Endodermal cell (in vitro differentiated cells): ENCODE data around the gene SSC5D. TPM values are rescaled to one million over a fixed set of nuclear protein-coding genes. Genes with fewer than 3 reads are reported as not detected.

Source experiments
- DNase-seq: peaks from one replicate; pipeline ENCODE4 v3.0.0-alpha.2; 2017
- H3K27ac ChIP-seq: 2 replicates; pipeline ENCODE4 v1.5.1; 2013; ENCODE audit warnings: mild to moderate bottlenecking, low read depth, low read length, moderate library complexity
- H3K27me3 ChIP-seq: 2 replicates; pipeline ENCODE4 v1.6.1; 2013; ENCODE audit warnings: mild to moderate bottlenecking, low read length, moderate library complexity; ENCODE audit not compliant: insufficient read depth, control insufficient read depth, poor library complexity, severe bottlenecking
- H3K36me3 ChIP-seq: 2 replicates; pipeline ENCODE4 v1.7.0; 2013; ENCODE audit warnings: mild to moderate bottlenecking, low read length, moderate library complexity; ENCODE audit not compliant: control insufficient read depth, insufficient read depth
- H3K4me1 ChIP-seq: one replicate; pipeline ENCODE4 v1.7.0; 2013; ENCODE audit warnings: low read length; ENCODE audit not compliant: control insufficient read depth, insufficient read depth
- H3K4me3 ChIP-seq: 2 replicates; pipeline ENCODE4 v1.5.1; 2013; ENCODE audit warnings: mild to moderate bottlenecking, low read length, moderate library complexity
- H3K9ac ChIP-seq: 2 replicates; pipeline ENCODE4 v1.6.1; 2013; ENCODE audit warnings: mild to moderate bottlenecking, low read length, moderate library complexity; ENCODE audit not compliant: poor library complexity, severe bottlenecking; ENCODE audit errors: extremely low read depth
- H3K9me3 ChIP-seq: 2 replicates; pipeline ENCODE4 v1.6.1; 2013; ENCODE audit warnings: mild to moderate bottlenecking, low read length, moderate library complexity; ENCODE audit not compliant: control insufficient read depth
- H3K27ac Mint-ChIP-seq: 2 replicates; pipeline ENCODE4 v1.8.0; 2020; ENCODE audit warnings: mixed read lengths
- H3K27me3 Mint-ChIP-seq: 2 replicates; pipeline ENCODE4 v1.8.0; 2021; ENCODE audit warnings: mild to moderate bottlenecking, mixed read lengths; ENCODE audit not compliant: insufficient read depth
- H3K36me3 Mint-ChIP-seq: 2 replicates; pipeline ENCODE4 v1.8.0; 2020; ENCODE audit warnings: low read depth, mixed read lengths
- H3K4me1 Mint-ChIP-seq: 2 replicates; pipeline ENCODE4 v1.8.0; 2020; ENCODE audit warnings: mixed read lengths
- H3K4me3 Mint-ChIP-seq: 2 replicates; pipeline ENCODE4 v1.8.0; 2020; ENCODE audit warnings: mild to moderate bottlenecking, moderate library complexity, mixed read lengths
- H3K9me3 Mint-ChIP-seq: 2 replicates; pipeline ENCODE4 v1.8.0; 2020; ENCODE audit warnings: mild to moderate bottlenecking, mixed read lengths
- CTCF ChIP-seq: fragments of 200-600 bp; sonication (generic); conservative IDR thresholded peaks from 2 replicates; pipeline ENCODE4 v1.5.0; 2021; ENCODE audit warnings: antibody characterized with exemption, mild to moderate bottlenecking
- WGBS, 2 experiments: methylation state at CpG; one replicate each; pipeline versions ENCODE4 v1.1.5 to v1.1.7; 2013; ENCODE audit warnings: missing lambda C conversion rate in 2 of 2, mixed read lengths in 1 of 2; ENCODE audit not compliant: insufficient coverage in 1 of 2, insufficient read length in 1 of 2; 5-methylcytosine and 5-hydroxymethylcytosine counted together
- total RNA-seq, 2 donors: library from RNA; stranded (reverse); fragmentation: NEBNext Ultra II Directional in 1 of 2; extraction: Animal tissue kit (Norgen Biotek cat#: 25700) in 1 of 2; gene quantifications; 2 replicates in 1 of 2; 3 replicates in 1 of 2; pipeline ENCODE4 v1.2.1, GENCODE V29; 2021

The SSC5D gene
- total RNA-seq, 2 donors from 2014 or later = 1.4 to 2.4 TPM

GRCh38 chr19:55441319-55441691 lies 46.9 kb upstream of the SSC5D start:
- H3K4me3 Mint-ChIP-seq = no peak overlapping the region
- peaks cover 7% of the 10 kb centered on the region for H3K4me1 Mint-ChIP-seq
- peaks cover 3% of the 10 kb centered on the region for H3K9me3 Mint-ChIP-seq
- DNase-seq = no peak
- no peaks in the 10 kb centered on the region for H3K36me3 Mint-ChIP-seq
- no peak overlapping the region for H3K27ac ChIP-seq
- no peaks in the 10 kb centered on the region for H3K9me3 ChIP-seq
- H3K36me3 ChIP-seq = no peaks in the 10 kb centered on the region
- no peak overlapping the region for H3K27ac Mint-ChIP-seq
- no peak for TF ChIP-seq CTCF
- no peak overlapping the region for H3K9ac ChIP-seq
- H3K27me3 Mint-ChIP-seq = peaks cover 55% of the 10 kb centered on the region
- H3K4me3 ChIP-seq = no peak overlapping the region
- WGBS, 2 experiments = 8 to 14% methylated on average over 18 to 21 of the region's 21 CpGs
- peaks cover 88% of the 10 kb centered on the region for H3K27me3 ChIP-seq
- no peaks in the 10 kb centered on the region for H3K4me1 ChIP-seq

- no peak overlapping the region for H3K4me3 ChIP-seq
- no peak overlapping the region for H3K9ac ChIP-seq
- no peaks in the 10 kb centered on the region for H3K9me3 ChIP-seq
- Mint-ChIP-seq H3K36me3 (no peaks in the 10 kb centered on the region), H3K4me3 (peak overlapping the region; percentile 15), H3K27me3 (peaks cover 52% of the 10 kb centered on the region), H3K27ac (no peak overlapping the region), H3K4me1 (peaks cover 7% of the 10 kb centered on the region), H3K9me3 (peaks cover 3% of the 10 kb centered on the region)
- no peaks in the 10 kb centered on the region for H3K4me1 ChIP-seq
- H3K36me3 ChIP-seq = no peaks in the 10 kb centered on the region
- 4 to 6% methylated on average over 17 to 38 of the region's 39 CpGs for WGBS, 2 experiments
- peak; percentile 89 for DNase-seq
- H3K27me3 ChIP-seq = peaks cover 93% of the 10 kb centered on the region
- TF ChIP-seq CTCF = no peak
- no peak overlapping the region for H3K27ac ChIP-seq
Measured at GRCh38 chr19:55441692-55442321, 46.4 kb upstream of the SSC5D start.

GRCh38 chr19:55442372-55442961 lies 45.8 kb upstream of the SSC5D start:
- Mint-ChIP-seq H3K27me3 (peaks cover 47% of the 10 kb centered on the region), H3K4me3 (peak overlapping the region; percentile 15), H3K27ac (no peak overlapping the region), H3K36me3 (no peaks in the 10 kb centered on the region), H3K4me1 (peaks cover 7% of the 10 kb centered on the region), H3K9me3 (peaks cover 3% of the 10 kb centered on the region)
- H3K9me3 ChIP-seq = no peaks in the 10 kb centered on the region
- TF ChIP-seq CTCF = no peak
- H3K27ac ChIP-seq = no peak overlapping the region
- DNase-seq = peak; percentile 79
- no peaks in the 10 kb centered on the region for H3K36me3 ChIP-seq
- peaks cover 100% of the 10 kb centered on the region for H3K27me3 ChIP-seq
- H3K9ac ChIP-seq = no peak overlapping the region
- WGBS, 2 experiments = 1 to 4% methylated on average over 13 to 72 of the region's 72 CpGs
- no peaks in the 10 kb centered on the region for H3K4me1 ChIP-seq
- H3K4me3 ChIP-seq = no peak overlapping the region
